ENCODE data around the gene TRMT10A. TPM values are rescaled to one million over a fixed set of nuclear protein-coding genes. Genes with fewer than 3 reads are reported as not detected.

Gene TRMT10A
- polyA plus RNA-seq, result 22.0 and 22.5 TPM in 2 replicates

GRCh38 chr4:99563310-99564186 is at the start of gene TRMT10A:
Gene TRMT10A (minus strand): TSS chr4:99564039. CDS start chr4:99559338, 4,701 bp downstream.

GRCh38 chr4:99574530-99575324 is 10.9 kb upstream of the TRMT10A start, which contains the start of gene MTTP:
Gene MTTP (plus strand): TSS chr4:99574824. CDS start chr4:99574910, 86 bp downstream.

GRCh38 chr4:99510721-99511120 is 53.1 kb downstream of the TRMT10A start, which contains the start of gene C4orf17:
Gene C4orf17 (plus strand): TSS chr4:99511021. CDS start chr4:99513082, 2,061 bp downstream.

Other genes starting within 250 kb of the TRMT10A start
- gene ADH1B, start 242.6 kb downstream of the TRMT10A start, polyA plus RNA-seq, result not detected in 2 replicates
- gene ADH1C, start 211.3 kb downstream of the TRMT10A start, polyA plus RNA-seq, result not detected in 2 replicates
- gene ADH7, start 128.7 kb downstream of the TRMT10A start, polyA plus RNA-seq, result not detected in 2 replicates
- gene C4orf17, start 53.0 kb downstream of the TRMT10A start, polyA plus RNA-seq, result not detected in 2 replicates
- gene MTTP, start 10.8 kb upstream of the TRMT10A start, polyA plus RNA-seq, result 5.4 and 5.7 TPM in 2 replicates
- gene C4orf54, start 93.8 kb upstream of the TRMT10A start, polyA plus RNA-seq, result not detected in 2 replicates